ENCODE results near the gene DMAC2.

The DMAC2 gene

DNA sequence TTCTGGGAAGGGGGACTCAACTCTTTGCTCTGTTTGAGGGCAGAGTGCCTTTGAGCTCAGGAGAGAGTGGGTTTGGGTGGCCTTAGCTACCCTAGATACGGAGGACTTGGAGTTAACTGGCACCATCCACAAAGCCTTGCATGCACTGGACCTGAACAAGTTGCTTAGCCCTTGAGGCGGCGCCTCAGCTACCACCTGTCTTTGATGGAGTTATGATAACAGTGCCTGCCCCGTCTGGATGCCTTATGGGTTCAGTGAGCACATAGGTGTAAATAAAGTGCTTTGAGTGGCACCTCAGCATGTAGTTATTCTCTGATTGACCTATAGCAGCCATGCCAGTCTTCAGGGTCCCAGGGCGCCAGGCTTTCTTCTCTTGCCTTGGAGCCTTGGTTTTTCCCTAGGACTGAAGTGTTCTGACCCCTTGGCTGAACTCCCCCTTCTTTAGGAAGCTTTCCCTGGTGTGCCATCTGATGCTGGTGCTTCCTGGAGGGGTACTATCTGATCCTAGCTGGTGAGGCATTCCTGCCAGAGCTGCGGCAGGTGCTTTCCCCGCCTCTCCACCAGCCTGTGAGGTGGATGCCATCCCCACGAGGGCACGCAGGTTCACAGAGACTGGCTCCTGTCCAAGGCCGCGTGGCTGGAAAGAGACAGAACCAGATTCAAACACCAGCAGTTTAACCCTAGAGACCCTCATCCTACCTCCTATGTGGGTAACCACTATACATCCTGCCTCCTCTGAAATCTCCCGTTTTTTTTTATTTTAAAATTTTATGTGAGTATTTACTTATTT lies 36.3 kb downstream of the DMAC2 start:
- FAIRE-seq (no peak), DNase-seq (ENCODE audit: insufficient read length) (no peak)
- no peak for TF ChIP-seq POLR2AphosphoS5 (IDR thresholded peaks at IDR 0.05; ENCODE audit: low read depth, low read length)
- TF ChIP-seq POLR2A (IDR thresholded peaks at IDR 0.05; ENCODE audit: low read depth, low read length): no peak
- TF ChIP-seq TAF1 (IDR thresholded peaks at IDR 0.05; ENCODE audit: borderline replicate concordance, low read depth, low read length): no peak

- DNase-seq (ENCODE audit: insufficient read length) (no peak), FAIRE-seq (no peak)
- TF ChIP-seq TAF1 (IDR thresholded peaks at IDR 0.05; ENCODE audit: borderline replicate concordance, low read depth, low read length): no peak
- no peak for TF ChIP-seq POLR2A (IDR thresholded peaks at IDR 0.05; ENCODE audit: low read depth, low read length)
- no peak for TF ChIP-seq POLR2AphosphoS5 (IDR thresholded peaks at IDR 0.05; ENCODE audit: low read depth, low read length)
These were observed 37.7 kb downstream of the DMAC2 start for GRCh38 chr19:41402010-41402409.

DNA sequence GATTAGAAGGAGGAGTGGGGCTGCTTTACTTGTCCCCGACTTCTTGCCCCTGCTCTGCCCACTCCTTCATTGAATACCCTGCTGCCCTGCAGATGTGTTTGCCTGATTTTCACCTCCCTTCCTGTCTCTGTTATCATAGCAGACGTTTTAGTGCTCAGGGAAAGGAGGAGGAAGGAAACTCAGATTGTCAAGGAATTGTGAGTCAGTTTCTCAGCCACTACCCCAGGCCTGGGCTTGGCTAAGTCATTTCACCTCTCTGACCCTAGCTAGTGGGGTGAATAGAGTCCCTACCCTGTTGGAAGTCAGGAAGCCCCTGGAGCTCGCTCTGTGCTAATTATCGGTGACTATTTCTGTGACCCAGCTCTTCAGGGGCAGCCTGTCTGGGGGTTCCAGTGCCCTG lies 38.2 kb downstream of the DMAC2 start:
- FAIRE-seq (no peak), DNase-seq (ENCODE audit: insufficient read length) (no peak)
- TF ChIP-seq POLR2AphosphoS5 (IDR thresholded peaks at IDR 0.05; ENCODE audit: low read depth, low read length) (no peak), POLR2A (IDR thresholded peaks at IDR 0.05; ENCODE audit: low read depth, low read length) (no peak)

DNA sequence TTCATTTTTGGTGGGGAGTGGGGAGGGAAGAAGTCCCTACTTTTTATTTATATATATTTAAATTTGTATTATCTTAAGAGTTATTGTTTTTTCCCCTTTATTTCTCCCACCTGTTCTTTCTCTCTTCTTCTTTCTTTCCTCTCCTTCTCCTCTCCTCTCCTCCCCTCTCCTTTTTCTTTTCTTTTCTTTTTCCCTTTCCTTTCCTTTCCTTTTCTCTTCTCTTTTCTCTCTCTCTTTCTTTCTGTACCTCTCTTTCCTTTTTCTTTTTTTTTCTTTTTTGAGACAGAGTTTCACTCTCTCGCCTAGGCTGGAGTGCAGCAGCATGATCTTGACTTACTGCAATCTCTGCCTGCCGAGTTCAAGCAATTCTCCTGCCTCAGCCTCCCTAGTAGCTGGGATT lies 40.2 kb downstream of the DMAC2 start:
- no peak for FAIRE-seq
- no peak for TF ChIP-seq TAF1 (IDR thresholded peaks at IDR 0.05; ENCODE audit: borderline replicate concordance, low read depth, low read length)
- no peak for TF ChIP-seq POLR2AphosphoS5 (IDR thresholded peaks at IDR 0.05; ENCODE audit: low read depth, low read length)
- no peak for TF ChIP-seq POLR2A (IDR thresholded peaks at IDR 0.05; ENCODE audit: low read depth, low read length)
- DNase-seq (ENCODE audit: insufficient read length): no peak

DNA sequence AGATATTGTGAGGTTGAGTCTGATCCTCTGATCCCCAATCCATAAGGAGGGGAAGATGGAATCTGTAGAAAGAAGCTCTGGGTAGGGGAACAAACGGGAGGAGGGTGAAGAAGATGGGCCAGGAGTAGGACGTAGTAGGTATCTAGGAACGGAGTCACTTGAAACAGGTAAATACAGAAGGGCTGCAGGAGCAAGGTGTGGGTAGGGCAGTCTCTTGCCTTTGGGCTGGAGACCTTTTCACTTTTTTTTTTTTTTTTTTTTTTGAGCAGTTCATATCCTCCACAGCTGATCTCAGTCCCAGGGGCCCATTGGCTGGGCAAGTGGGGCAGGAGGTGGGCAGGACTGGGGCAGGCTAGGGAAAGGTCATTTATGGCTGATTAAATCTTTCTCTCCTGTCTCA lies 40.6 kb downstream of the DMAC2 start:
- DNase-seq (ENCODE audit: insufficient read length): no peak
- no peak for FAIRE-seq
- no peak for TF ChIP-seq POLR2A (IDR thresholded peaks at IDR 0.05; ENCODE audit: low read depth, low read length)
- no peak for TF ChIP-seq POLR2AphosphoS5 (IDR thresholded peaks at IDR 0.05; ENCODE audit: low read depth, low read length)
- TF ChIP-seq TAF1 (IDR thresholded peaks at IDR 0.05; ENCODE audit: borderline replicate concordance, low read depth, low read length): no peak

DNA sequence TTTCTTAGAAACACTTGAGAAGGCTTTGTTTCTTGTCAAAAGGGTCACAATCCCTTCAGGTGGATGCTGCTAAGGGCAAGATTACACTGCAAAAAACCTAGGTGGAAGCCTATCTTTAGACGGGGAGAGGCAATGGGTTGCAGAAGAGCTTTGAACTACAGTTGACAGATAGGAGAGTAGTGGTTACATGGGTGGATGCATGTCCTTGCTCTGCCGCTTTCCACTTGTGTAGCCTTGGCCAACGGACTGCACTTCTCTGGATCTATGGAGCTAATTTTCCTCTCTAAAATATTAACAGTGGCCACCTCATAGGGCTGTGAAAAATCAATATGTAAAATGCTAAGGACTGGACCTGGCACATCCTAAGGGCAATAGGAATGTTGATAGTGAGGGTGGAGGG lies 41.1 kb downstream of the DMAC2 start:
- TF ChIP-seq TAF1 (IDR thresholded peaks at IDR 0.05; ENCODE audit: borderline replicate concordance, low read depth, low read length): no peak
- no peak for TF ChIP-seq POLR2AphosphoS5 (IDR thresholded peaks at IDR 0.05; ENCODE audit: low read depth, low read length)
- no peak for TF ChIP-seq POLR2A (IDR thresholded peaks at IDR 0.05; ENCODE audit: low read depth, low read length)
- DNase-seq (ENCODE audit: insufficient read length): no peak

DNA sequence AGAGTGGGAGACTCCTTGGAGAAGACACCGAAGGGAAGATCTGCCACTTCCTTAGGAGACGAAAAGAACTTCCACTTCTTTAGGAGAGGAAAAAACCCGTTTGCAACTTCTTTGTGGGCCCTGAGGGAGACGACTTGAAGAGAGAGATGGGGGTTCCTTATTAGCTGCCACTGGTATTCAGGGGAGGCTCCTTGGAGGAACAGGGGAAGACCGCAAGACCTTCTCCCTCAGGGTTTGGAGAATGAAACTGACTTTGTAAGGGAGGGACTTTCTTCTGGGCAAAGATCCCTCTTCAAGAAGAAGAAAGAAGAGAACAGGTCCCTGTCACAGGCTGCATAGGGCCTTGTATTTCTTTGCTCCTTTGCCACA lies 41.7 kb downstream of the DMAC2 start:
- FAIRE-seq (no peak), DNase-seq (ENCODE audit: insufficient read length) (no peak)
- TF ChIP-seq POLR2AphosphoS5 (IDR thresholded peaks at IDR 0.05; ENCODE audit: low read depth, low read length) (no peak), TAF1 (IDR thresholded peaks at IDR 0.05; ENCODE audit: borderline replicate concordance, low read depth, low read length) (no peak), POLR2A (IDR thresholded peaks at IDR 0.05; ENCODE audit: low read depth, low read length) (no peak)

More for the DNA sequence above, 41.1 kb downstream of the DMAC2 start:
- peak; percentile 17 for FAIRE-seq

DNA sequence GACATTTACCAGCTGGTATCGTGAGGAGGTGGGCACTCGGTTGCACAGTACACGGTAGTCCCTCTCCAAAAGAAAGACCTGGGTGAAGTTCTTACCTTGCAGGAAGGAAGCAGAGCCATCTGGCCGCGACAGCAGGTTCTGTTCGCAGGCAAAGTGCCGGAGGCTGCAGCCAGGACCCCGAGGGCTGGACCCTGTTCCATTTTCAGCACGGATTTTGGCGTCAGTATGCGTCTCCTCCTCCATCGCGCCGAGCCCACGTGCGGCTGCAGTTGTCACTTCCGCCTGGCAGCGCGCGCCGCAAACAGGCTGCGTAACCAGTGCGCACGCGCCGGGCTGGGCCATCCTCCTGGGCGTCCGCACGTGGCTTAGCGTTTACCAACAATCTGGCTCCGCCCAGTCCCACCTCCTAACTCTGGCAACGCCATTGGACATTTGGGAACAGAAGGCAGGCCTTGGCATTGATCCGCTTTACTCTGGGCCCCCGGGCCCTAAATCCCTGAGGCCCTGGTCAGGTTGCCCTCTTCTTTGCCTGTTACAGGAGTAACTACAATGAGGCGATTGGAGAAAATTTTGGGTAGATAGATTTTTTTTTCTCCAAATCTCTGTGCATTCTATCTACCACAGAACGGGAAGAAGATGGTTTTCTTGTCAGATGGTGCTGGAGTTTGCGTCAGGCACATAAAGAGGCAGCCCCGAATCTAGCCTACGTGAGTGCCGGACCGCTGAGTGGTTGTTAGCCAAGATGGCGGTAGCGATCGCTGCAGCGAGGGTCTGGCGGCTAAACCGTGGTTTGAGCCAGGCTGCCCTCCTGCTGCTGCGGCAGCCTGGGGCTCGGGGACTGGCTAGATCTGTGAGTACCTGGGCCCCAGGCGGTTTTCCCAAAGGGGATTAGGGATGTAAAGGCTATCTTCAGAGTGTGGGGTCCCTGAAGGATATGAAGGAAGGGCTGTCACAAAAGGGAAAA lies 42.3 kb downstream of the DMAC2 start, which contains the start of the genes BCKDHA and EXOSC5:
BCKDHA (plus strand) TSS at position 733 of the 964 bp plus-strand sequence; CDS start at position 743, 10 bp downstream.
EXOSC5 (minus strand) TSS at position 274 of the 964 bp plus-strand sequence; CDS start at position 243, 31 bp downstream.
- peak; percentile 67 for TF ChIP-seq POLR2AphosphoS5 (IDR thresholded peaks at IDR 0.05; ENCODE audit: low read depth, low read length)
- TF ChIP-seq TAF1 (IDR thresholded peaks at IDR 0.05; ENCODE audit: borderline replicate concordance, low read depth, low read length): peak; percentile 66
- TF ChIP-seq POLR2A (IDR thresholded peaks at IDR 0.05; ENCODE audit: low read depth, low read length): peak; percentile 64; the same call in 1 of the 2 replicates
- peak; percentile 92 for DNase-seq (ENCODE audit: insufficient read length)
- FAIRE-seq: peak; percentile 100

- no peak for FAIRE-seq
- TF ChIP-seq TAF1 (IDR thresholded peaks at IDR 0.05; ENCODE audit: borderline replicate concordance, low read depth, low read length): no peak
- peak; percentile 29; the same call in 1 of the 2 replicates for TF ChIP-seq POLR2A (IDR thresholded peaks at IDR 0.05; ENCODE audit: low read depth, low read length)
These were observed 44.4 kb downstream of the DMAC2 start for GRCh38 chr19:41395355-41395754.

DNA sequence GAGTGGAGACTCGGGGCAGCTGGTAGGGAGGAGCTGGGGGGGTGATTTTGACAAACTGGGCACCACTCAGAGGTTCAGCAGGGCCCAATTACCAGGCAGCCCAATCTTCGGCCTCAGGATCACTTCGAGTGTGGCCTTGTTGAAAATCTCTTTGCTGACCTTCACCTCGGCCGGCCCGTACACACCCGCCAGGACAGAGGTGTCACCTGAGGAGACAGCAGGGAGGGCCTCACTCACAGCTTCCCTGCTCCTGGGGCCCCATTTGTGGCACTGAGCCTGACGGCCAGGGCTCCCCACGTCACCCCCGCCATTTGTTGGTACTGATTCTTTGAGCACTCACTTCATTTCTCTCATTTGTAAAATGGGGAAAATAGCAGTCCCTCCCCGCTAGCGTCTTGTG lies 46.9 kb downstream of the DMAC2 start:
- no peak for FAIRE-seq
- no peak for DNase-seq (ENCODE audit: insufficient read length)
- TF ChIP-seq POLR2A (IDR thresholded peaks at IDR 0.05; ENCODE audit: low read depth, low read length): no peak

More at GRCh38 chr19:41395355-41395754, 44.4 kb downstream of the DMAC2 start:
- no peak for DNase-seq (ENCODE audit: insufficient read length)

DNA sequence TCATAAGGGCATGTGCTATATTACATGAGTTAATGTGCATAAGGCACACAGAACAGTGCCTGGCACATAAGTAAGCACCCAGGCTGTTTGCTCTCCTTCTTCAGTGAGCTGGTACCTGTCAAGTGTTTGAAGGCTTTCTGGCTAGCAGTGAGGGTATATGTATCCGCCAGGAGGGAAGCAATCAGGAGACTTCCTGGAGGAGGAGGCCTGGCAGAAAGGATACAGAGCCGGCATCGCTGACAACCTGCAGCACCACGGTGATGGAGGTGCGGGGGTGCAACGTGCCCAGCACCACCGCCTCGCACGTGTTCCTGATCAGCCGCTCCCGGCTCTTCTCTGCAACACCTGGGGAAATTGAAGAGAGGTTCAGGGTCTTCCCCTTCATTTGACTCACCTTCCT lies 48.1 kb downstream of the DMAC2 start:
- no peak for DNase-seq (ENCODE audit: insufficient read length)
- TF ChIP-seq TAF1 (IDR thresholded peaks at IDR 0.05; ENCODE audit: borderline replicate concordance, low read depth, low read length): no peak
- no peak for TF ChIP-seq POLR2A (IDR thresholded peaks at IDR 0.05; ENCODE audit: low read depth, low read length)
- TF ChIP-seq POLR2AphosphoS5 (IDR thresholded peaks at IDR 0.05; ENCODE audit: low read depth, low read length): no peak
- FAIRE-seq: no peak
